ENCODE results near the gene MLLT10. TPM values are rescaled to one million over a fixed set of nuclear protein-coding genes. Genes with fewer than 3 reads are reported as not detected.
A peak's percentile ranks its signal among the peaks of the same experiment; 100 is the strongest.

MLLT10 gene
- total and polyA plus RNA-seq, 4 experiments from 2014 or later = 5.2 to 73.4 (median 36.5) TPM

DNA sequence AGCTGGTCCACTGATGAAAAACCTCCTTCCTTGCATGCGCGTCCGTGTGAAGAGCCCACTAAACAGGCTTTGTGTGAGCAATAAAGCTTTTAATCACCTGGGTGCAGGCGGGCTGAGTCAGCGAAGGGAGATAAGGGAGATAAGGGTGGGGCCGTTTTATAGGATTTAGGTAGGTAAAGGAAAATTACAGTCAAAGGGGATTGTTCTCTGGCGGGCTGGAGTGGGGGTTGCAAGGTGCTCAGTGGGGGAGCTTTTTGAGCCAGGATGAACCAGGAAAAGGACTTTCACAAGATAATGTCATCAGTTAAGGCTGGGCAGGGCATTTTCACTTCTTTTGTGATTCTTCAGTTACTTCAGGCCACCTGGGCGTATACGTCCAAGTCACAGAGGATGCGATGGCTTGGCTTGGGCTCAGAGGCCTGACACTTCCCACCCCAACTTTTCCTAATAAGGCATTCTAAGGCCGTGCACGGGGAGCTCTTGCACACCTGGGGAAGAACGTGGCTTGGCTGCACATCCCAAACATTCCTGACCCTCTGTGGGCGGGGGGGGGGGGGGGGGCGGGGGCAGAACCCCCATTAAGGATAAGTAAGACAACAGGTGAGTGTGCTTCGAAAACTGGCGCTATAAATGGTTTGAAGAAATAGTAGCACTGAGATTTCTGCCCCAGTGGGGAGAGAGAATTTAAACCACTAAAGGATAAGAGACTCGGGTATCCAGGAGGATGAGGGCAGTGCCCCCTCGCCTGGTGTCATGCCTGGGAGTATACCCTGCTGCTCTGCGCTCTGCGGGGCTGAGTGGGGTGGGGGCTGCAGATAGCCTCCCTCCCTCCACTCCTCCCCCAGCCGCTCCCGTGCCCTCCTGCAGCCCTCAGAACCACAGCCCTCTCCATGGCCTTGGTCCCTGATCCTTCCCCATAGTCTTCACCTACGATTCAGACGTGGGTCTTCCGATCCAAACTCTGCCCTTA is 217.6 kb downstream of the MLLT10 start:
- DNase-seq = no peak
- H3K4me1 ChIP-seq (ENCODE audit: insufficient read depth, low read length) = peaks cover 5% of the 10 kb centered on the region
- peaks cover 3% of the 10 kb centered on the region for H3K36me3 ChIP-seq (ENCODE audit: insufficient read depth, low read length)
- Mint-ChIP-seq H3K4me1 (peaks cover 7 to 14% (median 12%) of the 10 kb centered on the region in 4 donors), H3K4me3 (no peak overlapping the region), H3K9me3 (no peaks in the 10 kb centered on the region), H3K27ac (peak overlapping the region in 4 of 7 donors; percentile 25 to 64 (median 40)), H3K36me3 (peaks cover 8 to 12% of the 10 kb centered on the region in 2 donors), H3K27me3 (no peaks in the 10 kb centered on the region)
- no peaks in the 10 kb centered on the region for H3K9me3 ChIP-seq (ENCODE audit: control insufficient read depth in 1 of 2, low read length in 2 of 2)
- POLR2A ChIA-PET (ENCODE audit: partially characterized antibody) = interaction anchor here (1.1 kb wide), 1 partner anchor 9 kb away, joined by 3 read pairs; no protein-coding TSS in a partner anchor
- H3K4me3 ChIP-seq (ENCODE audit: low read length in 2 of 2) = no peak overlapping the region
- intact Hi-C loops (cut with micrococcal nuclease) = no loop called here
- H3K27ac ChIP-seq (ENCODE audit: low read depth, low read length) = no peak overlapping the region
- H3K27me3 ChIP-seq (ENCODE audit: insufficient read depth, low read length) = no peaks in the 10 kb centered on the region
- CTCF ChIA-PET (ENCODE audit: partially characterized antibody) = interaction anchor here (0.6 kb wide), 1 partner anchor 40 kb away, joined by 5 read pairs; no protein-coding TSS in a partner anchor

DNA sequence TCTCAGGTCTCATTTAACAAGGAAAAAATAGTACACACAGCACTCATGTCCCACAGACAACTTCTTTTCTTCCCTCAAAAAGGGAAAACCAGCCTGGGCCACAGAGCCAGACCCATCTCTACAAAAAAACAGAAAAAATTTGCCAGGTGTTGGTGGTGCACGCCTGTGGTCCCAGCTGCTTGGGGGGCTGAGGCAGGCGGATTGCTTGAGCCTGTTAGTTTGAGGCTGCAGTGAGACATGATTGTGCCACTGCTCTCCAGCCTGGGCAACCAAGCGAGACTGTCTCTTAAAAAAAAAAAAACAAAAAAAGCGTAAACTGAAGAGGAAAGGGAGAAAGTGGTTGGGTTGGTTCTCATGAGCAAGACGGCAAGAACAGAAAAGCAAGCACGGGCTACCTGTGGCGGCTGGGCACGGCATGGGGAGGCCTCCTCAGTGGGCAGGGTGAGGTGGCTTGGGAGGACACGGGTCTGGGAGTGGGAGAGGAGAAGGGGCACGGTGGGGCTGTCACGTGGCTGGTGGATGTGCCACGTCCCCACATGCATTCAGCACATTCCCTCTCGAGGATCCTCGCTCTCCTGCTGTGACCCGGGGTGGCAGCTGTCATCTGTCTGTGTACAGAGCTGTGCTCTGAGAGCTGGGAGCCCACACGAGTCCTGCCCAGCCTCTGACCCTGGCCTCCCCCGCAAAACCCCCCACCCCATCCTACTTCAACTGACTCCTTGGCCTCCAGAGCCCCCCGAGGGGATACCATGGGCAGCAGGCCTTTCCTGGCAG is 219.7 kb downstream of the MLLT10 start:
- peaks cover 8% of the 10 kb centered on the region for H3K36me3 ChIP-seq (ENCODE audit: insufficient read depth, low read length)
- Mint-ChIP-seq H3K27me3 (no peaks in the 10 kb centered on the region), H3K27ac (peak overlapping the region in 1 of 7 donors; percentile 87), H3K9me3 (no peaks in the 10 kb centered on the region), H3K4me3 (no peak overlapping the region), H3K36me3 (peaks cover 13 to 24% of the 10 kb centered on the region in 2 donors), H3K4me1 (no peaks in the 10 kb centered on the region)
- intact Hi-C loops (cut with micrococcal nuclease) = no loop called here
- no peak overlapping the region for H3K4me3 ChIP-seq (ENCODE audit: low read length in 2 of 2)
- H3K9me3 ChIP-seq (ENCODE audit: control insufficient read depth in 1 of 2, low read length in 2 of 2) = no peaks in the 10 kb centered on the region
- no peak overlapping the region for H3K27ac ChIP-seq (ENCODE audit: low read depth, low read length)
- H3K27me3 ChIP-seq (ENCODE audit: insufficient read depth, low read length) = no peaks in the 10 kb centered on the region
- DNase-seq = no peak
- ChIA-PET CTCF (ENCODE audit: partially characterized antibody) (no interaction called here), POLR2A (ENCODE audit: partially characterized antibody) (no interaction called here)
- H3K4me1 ChIP-seq (ENCODE audit: insufficient read depth, low read length) = no peaks in the 10 kb centered on the region

DNA sequence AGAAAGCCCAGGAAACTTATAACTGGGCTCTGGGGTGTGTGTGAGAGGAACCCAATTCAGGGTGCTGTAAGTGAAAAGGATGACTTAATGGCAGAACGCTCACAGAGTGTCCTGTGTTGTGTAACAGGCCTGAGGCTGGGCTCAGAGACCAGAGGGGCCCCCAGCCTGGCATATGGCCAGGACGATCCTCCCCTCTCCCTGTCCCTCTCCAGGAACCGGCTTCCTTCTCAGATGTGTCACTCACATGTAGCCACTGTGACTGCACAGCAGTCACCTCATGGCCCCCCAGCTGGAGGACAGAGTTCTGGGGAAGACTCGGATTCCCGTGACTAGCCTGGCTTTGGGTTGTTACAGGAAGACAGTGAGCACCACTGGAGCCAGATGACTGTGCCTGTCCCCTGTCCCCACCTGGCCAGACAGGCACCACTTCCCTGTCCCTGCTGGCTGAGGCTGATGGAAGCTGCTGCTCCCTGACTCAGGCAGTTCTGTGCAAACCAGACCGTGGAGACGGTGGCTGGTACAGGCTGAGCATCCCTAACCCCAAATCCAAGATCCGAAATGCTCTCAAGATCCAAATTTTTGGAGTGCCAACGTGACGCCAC is 220.5 kb downstream of the MLLT10 start:
- H3K4me3 Mint-ChIP-seq = no peak overlapping the region
- peaks cover 21 to 30% of the 10 kb centered on the region in 2 donors for H3K36me3 Mint-ChIP-seq
- no peaks in the 10 kb centered on the region for H3K9me3 Mint-ChIP-seq
- Histone ChIP-seq H3K27me3 (ENCODE audit: insufficient read depth, low read length) (no peaks in the 10 kb centered on the region), H3K36me3 (ENCODE audit: insufficient read depth, low read length) (peaks cover 8% of the 10 kb centered on the region), H3K9me3 (ENCODE audit: control insufficient read depth in 1 of 2, low read length in 2 of 2) (no peaks in the 10 kb centered on the region), H3K4me3 (ENCODE audit: low read length in 2 of 2) (no peak overlapping the region), H3K4me1 (ENCODE audit: insufficient read depth, low read length) (no peaks in the 10 kb centered on the region), H3K27ac (ENCODE audit: low read depth, low read length) (no peak overlapping the region)
- ChIA-PET POLR2A (ENCODE audit: partially characterized antibody) (no interaction called here), CTCF (ENCODE audit: partially characterized antibody) (no interaction called here)
- H3K4me1 Mint-ChIP-seq = no peaks in the 10 kb centered on the region
- intact Hi-C loops (cut with micrococcal nuclease) = no loop called here
- H3K27ac Mint-ChIP-seq = no peak overlapping the region
- DNase-seq = no peak
- no peaks in the 10 kb centered on the region for H3K27me3 Mint-ChIP-seq

DNA sequence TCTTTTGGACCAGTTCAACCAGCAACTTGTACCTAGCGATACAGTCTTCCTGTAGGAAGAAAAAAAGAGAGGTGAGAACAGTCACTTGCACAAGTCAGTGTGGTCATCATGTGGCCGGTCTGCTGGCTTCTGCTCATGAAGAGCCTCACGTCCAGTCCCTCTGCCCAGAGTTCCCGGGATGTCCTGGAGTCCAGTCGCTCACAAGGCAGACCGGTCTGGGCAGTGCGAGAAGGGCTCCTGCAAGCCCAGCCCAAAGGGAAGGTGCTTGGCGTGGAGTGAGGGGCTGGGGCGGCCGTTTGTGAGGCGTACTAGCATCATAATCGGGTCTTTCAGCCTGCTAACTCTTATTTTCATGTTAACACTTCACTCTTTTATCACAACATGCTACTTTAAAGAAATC is 222.7 kb downstream of the MLLT10 start:
- Histone ChIP-seq H3K27me3 (ENCODE audit: insufficient read depth, low read length) (no peaks in the 10 kb centered on the region), H3K9me3 (ENCODE audit: control insufficient read depth in 1 of 2, low read length in 2 of 2) (no peaks in the 10 kb centered on the region), H3K36me3 (ENCODE audit: insufficient read depth, low read length) (peaks cover 8% of the 10 kb centered on the region), H3K4me1 (ENCODE audit: insufficient read depth, low read length) (no peaks in the 10 kb centered on the region), H3K27ac (ENCODE audit: low read depth, low read length) (no peak overlapping the region), H3K4me3 (ENCODE audit: low read length in 2 of 2) (no peak overlapping the region)
- no peak overlapping the region for H3K27ac Mint-ChIP-seq
- CTCF ChIA-PET (ENCODE audit: partially characterized antibody) = no interaction called here
- no peak overlapping the region for H3K4me3 Mint-ChIP-seq
- H3K4me1 Mint-ChIP-seq = no peaks in the 10 kb centered on the region
- no peak for DNase-seq
- POLR2A ChIA-PET (ENCODE audit: partially characterized antibody) = no interaction called here
- H3K9me3 Mint-ChIP-seq = no peaks in the 10 kb centered on the region
- intact Hi-C loops (cut with micrococcal nuclease) = no loop called here
- H3K27me3 Mint-ChIP-seq = no peaks in the 10 kb centered on the region
- H3K36me3 Mint-ChIP-seq = peaks cover 25 to 34% of the 10 kb centered on the region in 2 donors

DNA sequence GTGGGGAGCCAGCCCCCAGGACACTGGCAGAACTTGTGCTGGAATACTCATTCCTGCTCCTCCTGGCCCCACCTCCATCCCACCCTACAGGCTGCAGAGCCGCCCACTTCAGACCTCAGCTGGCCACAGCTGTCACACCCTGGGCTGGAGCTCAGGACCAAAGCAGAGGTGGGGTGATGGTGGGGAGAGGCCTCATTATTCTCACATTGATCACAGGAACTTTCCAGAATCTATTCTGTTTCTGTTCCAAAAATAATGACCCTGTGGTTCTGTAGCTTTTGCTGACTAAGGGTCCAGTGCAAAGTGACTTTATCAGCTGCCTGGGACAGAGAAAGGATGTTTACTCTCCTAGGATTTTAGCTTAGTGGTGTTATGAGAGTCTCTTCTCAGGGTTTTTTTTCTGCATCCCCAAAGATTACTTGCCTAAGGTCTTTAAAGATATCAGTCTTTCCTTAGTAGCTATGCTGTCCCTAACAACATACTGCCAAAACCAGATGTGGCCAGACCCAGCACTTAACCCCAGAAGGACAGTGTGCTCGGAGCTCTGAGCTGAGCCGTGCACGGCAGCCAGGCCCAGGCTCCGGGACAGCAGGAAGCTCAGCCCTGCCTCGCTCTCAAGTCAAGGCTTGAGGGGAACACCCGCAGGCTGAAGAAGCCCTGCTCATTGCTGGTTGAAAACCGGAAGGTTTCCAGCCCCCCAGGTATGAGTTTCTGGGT is 223.3 kb downstream of the MLLT10 start:
- H3K36me3 ChIP-seq (ENCODE audit: insufficient read depth, low read length) = peaks cover 8% of the 10 kb centered on the region
- Mint-ChIP-seq H3K9me3 (no peaks in the 10 kb centered on the region), H3K4me3 (no peak overlapping the region), H3K27ac (peak overlapping the region in 1 of 7 donors; percentile 29), H3K27me3 (no peaks in the 10 kb centered on the region), H3K36me3 (peaks cover 25 to 34% of the 10 kb centered on the region in 2 donors), H3K4me1 (no peaks in the 10 kb centered on the region)
- no peak overlapping the region for H3K27ac ChIP-seq (ENCODE audit: low read depth, low read length)
- H3K4me1 ChIP-seq (ENCODE audit: insufficient read depth, low read length) = no peaks in the 10 kb centered on the region
- no peaks in the 10 kb centered on the region for H3K27me3 ChIP-seq (ENCODE audit: insufficient read depth, low read length)
- CTCF ChIA-PET (ENCODE audit: partially characterized antibody) = no interaction called here
- intact Hi-C loops (cut with micrococcal nuclease) = no loop called here
- no peaks in the 10 kb centered on the region for H3K9me3 ChIP-seq (ENCODE audit: control insufficient read depth in 1 of 2, low read length in 2 of 2)
- no peak overlapping the region for H3K4me3 ChIP-seq (ENCODE audit: low read length in 2 of 2)
- DNase-seq = no peak
- POLR2A ChIA-PET (ENCODE audit: partially characterized antibody) = interaction anchor here (0.6 to 1.3 kb wide), 2 partner anchors 17 to 37 kb away, joined by 3 read pairs; no protein-coding TSS in a partner anchor

DNA sequence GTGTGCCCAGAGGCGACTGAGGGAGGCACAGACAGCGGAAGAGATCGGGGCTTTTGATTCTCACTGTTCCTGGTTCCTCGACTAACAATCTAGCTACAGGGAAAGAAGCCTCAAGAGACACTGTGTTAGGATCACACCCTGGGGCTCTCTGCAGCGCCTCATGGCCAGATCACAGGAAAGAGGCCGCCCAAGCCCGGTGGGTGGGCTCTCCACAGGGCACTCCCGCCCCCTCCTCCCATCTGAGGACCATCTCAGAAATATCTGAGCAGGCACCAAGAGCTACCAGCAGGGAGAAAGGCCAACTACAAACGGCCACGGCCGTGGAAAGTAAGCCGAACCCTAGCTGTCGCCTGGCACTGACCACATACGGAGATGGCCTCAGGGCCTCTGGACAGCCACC is 224.2 kb downstream of the MLLT10 start:
- DNase-seq = no peak
- Histone ChIP-seq H3K4me1 (ENCODE audit: insufficient read depth, low read length) (no peaks in the 10 kb centered on the region), H3K4me3 (ENCODE audit: low read length in 2 of 2) (no peak overlapping the region), H3K9me3 (ENCODE audit: control insufficient read depth in 1 of 2, low read length in 2 of 2) (no peaks in the 10 kb centered on the region), H3K36me3 (ENCODE audit: insufficient read depth, low read length) (peaks cover 8% of the 10 kb centered on the region), H3K27me3 (ENCODE audit: insufficient read depth, low read length) (no peaks in the 10 kb centered on the region), H3K27ac (ENCODE audit: low read depth, low read length) (no peak overlapping the region)
- no peak overlapping the region for H3K4me3 Mint-ChIP-seq
- no peaks in the 10 kb centered on the region for H3K27me3 Mint-ChIP-seq
- no peaks in the 10 kb centered on the region for H3K4me1 Mint-ChIP-seq
- no peak overlapping the region for H3K27ac Mint-ChIP-seq
- POLR2A ChIA-PET (ENCODE audit: partially characterized antibody) = interaction anchor here (1.3 kb wide), 1 partner anchor 18 kb away, joined by 3 read pairs; no protein-coding TSS in a partner anchor
- H3K36me3 Mint-ChIP-seq = peaks cover 25 to 30% of the 10 kb centered on the region in 2 donors
- intact Hi-C loops (cut with micrococcal nuclease) = no loop called here
- H3K9me3 Mint-ChIP-seq = no peaks in the 10 kb centered on the region
- CTCF ChIA-PET (ENCODE audit: partially characterized antibody) = no interaction called here
